Thymus (tissue), 11 donors: ENCODE results near the gene ACYP2. TPM values are rescaled to one million over a fixed set of nuclear protein-coding genes. Genes with fewer than 3 reads are reported as not detected.

Source experiments
- DNase-seq, 9 donors: peaks; one replicate each; pipeline ENCODE4 v3.0.0-alpha.2; 2013; ENCODE audit warnings: low spot score in 9 of 9, low read depth in 6 of 9, missing footprints in 1 of 9
- H3K27ac ChIP-seq, 2 donors: one replicate each; pipeline ENCODE4 v1.5.1; 2013; ENCODE audit warnings: control low read depth in 1 of 2, low read depth in 1 of 2, low read length in 1 of 2, mild to moderate bottlenecking in 1 of 2, moderate library complexity in 1 of 2
- H3K27me3 ChIP-seq, 2 donors: one replicate each; pipeline ENCODE4 v1.5.1; 2013; ENCODE audit warnings: low read length in 1 of 2; ENCODE audit not compliant: control insufficient read depth in 2 of 2, insufficient read depth in 1 of 2
- H3K36me3 ChIP-seq, 2 donors: one replicate each; pipeline ENCODE4 v1.5.1; 2013; ENCODE audit warnings: low read length in 1 of 2, mild to moderate bottlenecking in 1 of 2, moderate library complexity in 1 of 2; ENCODE audit not compliant: control insufficient read depth in 2 of 2, insufficient read depth in 2 of 2
- H3K4me1 ChIP-seq, 2 donors: one replicate each; pipeline ENCODE4 v1.5.1; 2013; ENCODE audit warnings: low read length in 2 of 2; ENCODE audit not compliant: control insufficient read depth in 2 of 2, insufficient read depth in 2 of 2
- H3K4me3 ChIP-seq, 2 donors: one replicate each; pipeline ENCODE4 v1.5.1; 2013; ENCODE audit warnings: low read length in 2 of 2, control low read depth in 1 of 2, mild to moderate bottlenecking in 1 of 2
- H3K9me3 ChIP-seq, 2 donors: one replicate each; pipeline ENCODE4 v1.5.1; 2013; ENCODE audit warnings: low read length in 1 of 2, mild to moderate bottlenecking in 1 of 2; ENCODE audit not compliant: control insufficient read depth in 2 of 2, insufficient read depth in 1 of 2
- WGBS: extraction: QIAGEN DNeasy Blood & Tissue Kit; methylation state at CpG from one replicate; pipeline ENCODE4 v1.1.7; 2013; 5-methylcytosine and 5-hydroxymethylcytosine counted together
- polyA plus RNA-seq: library from polyadenylated mRNA; stranded (reverse); fragments of 200-250 nt; gene quantifications from one replicate; pipeline ENCODE4 v1.2.3, GENCODE V29; 2013
- total RNA-seq: library from RNA; stranded (reverse); fragments of 120-200 nt; gene quantifications from one replicate; pipeline ENCODE4 v1.2.4, GENCODE V29; 2013
- donor health status: healthy.

ACYP2 gene
- total and polyA plus RNA-seq, 2 donors = 9.6 to 32.6 TPM

- peaks cover 0 to 8% of the 10 kb centered on the region in 2 donors for H3K9me3 ChIP-seq
- H3K27ac ChIP-seq = peak overlapping the region; percentile 10 to 78
- WGBS = 97% methylated on average over 5 of the region's 5 CpGs
- H3K4me1 ChIP-seq = peaks cover 4 to 16% of the 10 kb centered on the region in 2 donors
- no peaks in the 10 kb centered on the region for H3K36me3 ChIP-seq
- no peak for DNase-seq
- peaks cover 2 to 15% of the 10 kb centered on the region in 2 donors for H3K27me3 ChIP-seq
- H3K4me3 ChIP-seq = peak overlapping the region in 1 of 2 donors; percentile 64
Observed at GRCh38 chr2:54329482-54330161, 214.2 kb downstream of the ACYP2 start.

- H3K27me3 ChIP-seq = peaks cover 2 to 15% of the 10 kb centered on the region in 2 donors
- H3K9me3 ChIP-seq = peaks cover 0 to 4% of the 10 kb centered on the region in 2 donors
- H3K4me3 ChIP-seq = peak overlapping the region; percentile 61 to 64
- 5% methylated on average over 50 of the region's 50 CpGs for WGBS
- H3K4me1 ChIP-seq = peaks cover 4 to 16% of the 10 kb centered on the region in 2 donors
- peak overlapping the region; percentile 10 to 78 for H3K27ac ChIP-seq
- H3K36me3 ChIP-seq = no peaks in the 10 kb centered on the region
- peak; percentile 77 to 96 (median 88) for DNase-seq
Observed at GRCh38 chr2:54330162-54330925, 214.9 kb downstream of the ACYP2 start.

GRCh38 chr2:54330926-54331835, 215.8 kb downstream of the ACYP2 start:
- Histone ChIP-seq H3K27ac (peak overlapping the region in 1 of 2 donors; percentile 62), H3K9me3 (no peaks in the 10 kb centered on the region), H3K4me1 (peaks cover 4 to 16% of the 10 kb centered on the region in 2 donors), H3K36me3 (no peaks in the 10 kb centered on the region), H3K4me3 (peak overlapping the region; percentile 61 to 64), H3K27me3 (peaks cover 2 to 15% of the 10 kb centered on the region in 2 donors)
- WGBS = 61% methylated on average over 17 of the region's 17 CpGs
- no peak for DNase-seq

GRCh38 chr2:54332386-54332785, 217.0 kb downstream of the ACYP2 start:
- WGBS = 79% methylated on average over 3 of the region's 3 CpGs
- no peaks in the 10 kb centered on the region for H3K36me3 ChIP-seq
- no peak overlapping the region for H3K27ac ChIP-seq
- H3K4me3 ChIP-seq = no peak overlapping the region
- peaks cover 4 to 16% of the 10 kb centered on the region in 2 donors for H3K4me1 ChIP-seq
- no peak for DNase-seq
- no peaks in the 10 kb centered on the region for H3K9me3 ChIP-seq
- H3K27me3 ChIP-seq = peaks cover 2 to 15% of the 10 kb centered on the region in 2 donors

GRCh38 chr2:54336136-54336976, 220.9 kb downstream of the ACYP2 start:
- Histone ChIP-seq H3K36me3 (no peaks in the 10 kb centered on the region), H3K4me1 (peaks cover 0 to under 1% of the 10 kb centered on the region in 2 donors), H3K9me3 (no peaks in the 10 kb centered on the region), H3K27me3 (peaks cover 1 to 2% of the 10 kb centered on the region in 2 donors), H3K4me3 (no peak overlapping the region), H3K27ac (no peak overlapping the region)
- WGBS = 96% methylated on average over 1 of the region's 1 CpG
- DNase-seq = no peak

- Histone ChIP-seq H3K36me3 (no peaks in the 10 kb centered on the region), H3K4me3 (no peak overlapping the region), H3K9me3 (no peaks in the 10 kb centered on the region), H3K4me1 (no peaks in the 10 kb centered on the region), H3K27me3 (peaks cover 0 to 2% of the 10 kb centered on the region in 2 donors), H3K27ac (no peak overlapping the region)
- 77% methylated on average over 1 of the region's 1 CpG for WGBS
- DNase-seq = no peak
Observed at GRCh38 chr2:54336977-54337255, 221.5 kb downstream of the ACYP2 start.

- no peaks in the 10 kb centered on the region for H3K9me3 ChIP-seq
- H3K27ac ChIP-seq = no peak overlapping the region
- 97% methylated on average over 1 of the region's 1 CpG for WGBS
- no peaks in the 10 kb centered on the region for H3K4me1 ChIP-seq
- no peak for DNase-seq
- H3K36me3 ChIP-seq = no peaks in the 10 kb centered on the region
- H3K4me3 ChIP-seq = no peak overlapping the region
- H3K27me3 ChIP-seq = no peaks in the 10 kb centered on the region
Observed at GRCh38 chr2:54341656-54342055, 226.2 kb downstream of the ACYP2 start.

- Histone ChIP-seq H3K36me3 (no peaks in the 10 kb centered on the region), H3K27ac (no peak overlapping the region), H3K4me3 (no peak overlapping the region), H3K9me3 (no peaks in the 10 kb centered on the region), H3K4me1 (no peaks in the 10 kb centered on the region), H3K27me3 (no peaks in the 10 kb centered on the region)
- 97% methylated on average over 2 of the region's 2 CpGs for WGBS
- DNase-seq = no peak
Observed at GRCh38 chr2:54342603-54343002, 227.2 kb downstream of the ACYP2 start.
